Right ventricle myocardium inferior (tissue), 1 donor: ENCODE results near the gene BBC3. TPM values are rescaled to one million over a fixed set of nuclear protein-coding genes. Genes with fewer than 3 reads are reported as not detected.
A peak's percentile ranks its signal among the peaks of the same experiment; 100 is the strongest.
"Not testable (repeated sequence)": the region's sequence is repeated elsewhere in the genome, so short reads cannot be mapped to it uniquely, and the experiment has no call there.

Experiments used
- ATAC-seq: fragments of 200-7000 bp; cut with Tn5 transposase; one replicate; pipeline ENCODE4 v1.9.1; 2020; ENCODE audit warnings: mild to moderate bottlenecking, moderate library complexity
- DNase-seq: peaks from one replicate; pipeline ENCODE4 v3.0.0; 2021; ENCODE audit errors: missing footprints
- intact Hi-C: fragments of 100-400 bp; cut with DNase I; formaldehyde crosslinking; loops from one replicate; pipeline ENCODE4 v1.11.0; 2022
- long read RNA-seq: library from polyadenylated mRNA; unstranded; transcript quantifications from one replicate; pipeline ENCODE4 v2.0.0, GENCODE V29; 2021
- total RNA-seq: library from RNA; stranded (reverse); fragmentation: NEBNext Ultra II Directional; extraction: Animal tissue kit (Norgen Biotek cat#: 25700); gene quantifications from one replicate; pipeline ENCODE4 v1.2.1, GENCODE V29; 2021
- donor health status: DM: no; HTN: yes; CAD: no; lungs with severe emphysema.

The BBC3 gene, protein sequence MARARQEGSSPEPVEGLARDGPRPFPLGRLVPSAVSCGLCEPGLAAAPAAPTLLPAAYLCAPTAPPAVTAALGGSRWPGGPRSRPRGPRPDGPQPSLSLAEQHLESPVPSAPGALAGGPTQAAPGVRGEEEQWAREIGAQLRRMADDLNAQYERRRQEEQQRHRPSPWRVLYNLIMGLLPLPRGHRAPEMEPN
- total RNA-seq = 5.0 TPM
- long read RNA-seq, partial matches to known transcripts = 2 of 5 reads
- long read RNA-seq, other reads (novel, unspliced or antisense) = 2 of 5 reads

DNA sequence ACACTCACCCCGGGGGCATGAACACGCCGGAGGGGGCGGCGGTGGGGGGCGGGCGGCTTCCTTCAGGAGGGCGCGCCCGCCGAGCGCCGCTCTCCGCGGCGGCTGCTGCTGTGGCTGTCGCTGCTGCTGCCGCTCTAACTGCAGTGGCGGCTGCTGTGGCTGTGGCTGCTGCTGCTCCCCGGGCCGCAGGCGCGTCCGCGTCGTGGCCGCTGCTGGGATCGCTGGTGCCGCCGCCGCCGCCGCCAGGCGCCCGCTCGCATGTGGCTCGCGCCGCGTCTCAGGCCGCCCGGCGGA lies at the start of gene BBC3:
Gene BBC3, minus strand, starts transcription at position 279 of the 294 bp plus-strand sequence. CDS start 2,768 bp downstream, outside the sequence.
- DNase-seq = no peak
- intact Hi-C loops = no loop called here
- ATAC-seq = no peak

DNA sequence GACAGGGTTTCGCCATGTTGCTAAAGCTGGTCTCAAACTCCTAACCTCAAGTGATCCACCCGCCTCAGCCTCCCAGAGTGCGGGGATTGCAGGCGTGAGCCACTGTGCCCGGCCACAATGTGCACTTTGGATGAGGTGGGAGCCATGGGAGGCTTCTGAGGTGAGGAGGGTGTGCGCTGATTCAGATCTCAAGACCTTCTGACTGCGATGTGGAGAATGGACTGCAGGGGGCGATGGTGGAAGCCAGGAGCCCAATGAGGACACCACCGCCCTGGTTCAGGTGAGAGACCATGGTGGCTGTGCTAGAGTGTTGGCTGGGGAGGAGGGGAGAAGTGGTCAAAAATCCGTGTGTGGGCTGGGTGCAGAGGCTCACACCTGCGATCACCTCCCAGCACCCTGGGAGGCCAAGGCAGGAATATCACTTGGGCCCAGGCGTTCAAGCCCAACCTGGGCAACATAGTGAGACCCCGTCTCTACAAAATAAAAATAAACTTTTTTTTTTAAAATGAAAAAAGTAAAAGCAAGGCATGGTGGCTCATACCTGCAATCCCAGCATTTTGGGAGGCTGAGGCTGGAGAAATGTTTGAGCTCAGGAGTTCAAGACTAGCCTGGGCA lies 49.3 kb upstream of the BBC3 start:
- no peak for DNase-seq
- ATAC-seq = no peak
- intact Hi-C loops = no loop called here

DNA sequence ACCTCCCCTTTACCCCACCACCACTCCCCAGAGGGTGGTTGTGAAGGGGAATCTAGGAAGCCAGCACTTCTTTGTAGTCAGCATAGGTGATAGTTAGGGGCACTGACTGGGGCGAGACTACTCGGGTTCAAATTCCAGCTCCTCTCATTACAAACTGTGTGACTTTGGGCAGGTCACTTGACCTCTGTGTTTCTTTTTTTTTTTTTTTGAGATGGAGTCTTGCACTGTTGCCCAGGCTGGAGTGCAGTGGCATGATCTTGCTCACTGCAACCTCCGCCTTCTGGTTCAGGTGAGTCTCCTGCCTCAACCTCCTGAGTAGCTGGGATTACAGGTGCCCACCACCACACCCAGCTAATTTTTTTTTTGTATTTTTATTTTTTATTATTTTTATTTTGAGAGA lies 45.5 kb upstream of the BBC3 start:
- DNase-seq, ATAC-seq: not testable (repeated sequence)
- intact Hi-C loops = loop anchor here (10.0 kb wide), 1 partner anchor 428 kb away; no protein-coding TSS in a partner anchor

DNA sequence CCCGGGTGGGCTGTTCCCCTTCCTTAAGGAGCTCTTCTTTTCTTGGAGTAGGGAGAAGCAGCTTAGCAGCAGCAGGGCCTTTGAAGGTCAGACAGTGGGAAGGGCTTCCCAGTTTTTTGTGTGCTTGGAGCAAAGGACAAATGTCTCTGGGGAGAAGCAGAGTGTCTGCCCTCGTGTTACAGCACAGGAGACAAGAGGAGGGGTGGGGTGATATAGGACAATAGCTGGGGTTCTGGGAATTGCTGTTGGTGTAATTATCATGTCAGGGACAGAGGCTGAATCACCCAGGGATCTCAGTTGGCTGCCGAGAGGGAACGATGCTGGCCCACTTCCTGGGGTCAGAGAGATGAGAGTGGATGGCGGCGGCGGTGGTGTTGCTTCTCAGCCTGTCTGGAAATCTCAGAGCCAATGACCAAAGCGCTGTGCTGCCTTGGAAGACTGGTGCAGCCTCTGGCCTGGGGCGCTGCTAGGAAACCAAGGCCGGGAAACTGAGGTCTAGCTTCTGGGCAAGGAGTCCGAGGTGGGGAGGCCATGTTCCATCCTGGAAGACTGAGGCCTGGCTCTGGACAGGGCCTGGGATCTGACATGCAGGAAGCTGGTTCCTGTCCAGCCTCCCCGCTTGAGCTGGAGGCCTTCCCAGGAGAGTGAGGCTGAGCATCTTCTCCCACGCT lies 44.9 kb upstream of the BBC3 start:
- no peak for ATAC-seq
- intact Hi-C loops = loop anchor here (10.0 kb wide), 1 partner anchor 429 kb away; no protein-coding TSS in a partner anchor
- peak; percentile 78 for DNase-seq

DNA sequence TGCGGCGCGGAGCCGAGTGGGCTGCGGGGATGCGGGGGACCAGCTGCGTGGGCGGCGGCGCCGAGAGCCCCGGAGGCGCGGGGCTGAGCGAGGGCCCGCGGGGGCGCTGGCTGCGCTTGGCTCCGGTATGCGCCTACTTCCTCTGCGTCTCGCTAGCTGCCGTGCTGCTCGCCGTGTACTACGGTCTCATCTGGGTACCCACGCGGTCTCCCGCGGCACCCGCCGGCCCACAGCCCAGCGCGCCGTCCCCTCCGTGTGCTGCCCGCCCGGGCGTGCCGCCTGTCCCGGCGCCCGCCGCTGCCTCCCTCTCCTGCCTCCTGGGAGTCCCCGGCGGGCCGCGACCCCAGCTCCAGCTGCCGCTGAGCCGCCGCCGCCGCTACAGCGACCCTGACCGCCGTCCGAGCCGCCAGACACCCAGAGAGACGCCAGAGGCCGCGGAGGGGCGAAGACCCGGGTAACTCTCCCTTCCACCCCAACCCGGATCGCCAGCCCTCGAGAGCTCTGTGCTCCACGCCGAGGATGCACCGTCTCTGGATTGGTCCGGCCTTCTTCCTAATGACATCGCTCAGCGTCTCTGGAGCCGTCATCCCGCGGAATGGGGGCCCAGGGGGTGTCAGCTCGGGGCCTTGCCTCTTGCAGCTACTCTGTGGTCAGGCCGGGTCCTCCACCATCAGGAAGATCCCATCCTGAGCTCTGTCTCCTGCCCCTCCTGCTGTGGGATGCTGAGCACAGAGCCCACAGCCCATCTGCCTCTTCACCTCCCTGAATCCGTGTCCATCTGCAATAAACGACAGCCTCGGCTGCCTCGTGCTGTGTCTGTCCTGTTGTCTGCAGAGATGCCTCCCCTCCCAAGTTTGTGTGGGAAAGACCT lies 44.1 kb upstream of the BBC3 start:
- intact Hi-C loops = loop anchor here (1.0 to 10.0 kb wide), 2 partner anchors 18 to 430 kb away; no protein-coding TSS in a partner anchor
- no peak for ATAC-seq
- peak; percentile 72 for DNase-seq

DNA sequence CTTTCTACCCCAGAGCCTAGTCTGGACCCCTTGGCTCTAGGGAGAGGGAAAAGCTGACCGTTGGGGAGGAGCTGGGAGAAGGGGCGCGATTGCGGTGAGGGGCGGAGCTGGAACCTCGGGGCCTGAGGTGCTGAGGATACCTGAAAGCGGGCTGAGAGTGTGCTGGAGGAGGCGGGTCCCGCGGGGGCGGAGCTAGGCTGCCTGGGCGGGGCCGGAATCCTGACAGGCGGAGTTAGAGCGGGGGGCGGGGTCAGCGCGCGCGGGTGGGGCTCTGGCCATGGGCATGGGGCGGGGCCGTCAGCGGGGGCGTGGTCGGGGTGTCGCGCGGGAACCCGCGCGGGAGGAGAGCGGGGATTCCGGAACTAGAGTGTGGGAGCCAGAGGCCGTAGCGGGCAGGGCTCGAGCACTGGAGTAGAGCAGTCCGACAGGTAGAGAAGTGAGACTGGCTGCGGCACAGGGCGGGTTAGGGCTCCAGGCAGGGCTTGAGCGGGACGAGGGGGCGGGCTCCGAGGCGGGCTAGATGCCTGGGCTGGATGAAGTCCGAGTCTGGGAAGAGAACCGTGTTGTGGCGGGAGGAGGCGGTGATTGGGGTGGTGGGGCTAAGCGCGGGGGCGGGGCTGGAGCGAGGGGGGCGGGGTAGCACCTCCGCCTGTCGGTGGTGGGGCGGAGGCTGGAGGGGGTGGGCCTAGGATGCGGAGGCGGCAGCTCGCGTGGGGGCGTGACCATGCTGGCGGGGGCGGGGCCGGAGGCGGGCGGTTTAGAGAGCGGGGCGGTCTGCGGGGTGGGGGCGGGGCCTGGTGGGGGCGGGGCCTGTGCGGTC lies 43.3 kb upstream of the BBC3 start, which contains the start of gene INAFM1:
Gene INAFM1, plus strand, starts transcription at position 815 of the 820 bp plus-strand sequence. CDS start 35 bp downstream, outside the sequence.
- DNase-seq (peak; percentile 99), ATAC-seq (peak; percentile 89)
- intact Hi-C loops = loop anchor here (1.0 to 10.0 kb wide), 2 partner anchors 17 to 431 kb away; no protein-coding TSS in a partner anchor

DNA sequence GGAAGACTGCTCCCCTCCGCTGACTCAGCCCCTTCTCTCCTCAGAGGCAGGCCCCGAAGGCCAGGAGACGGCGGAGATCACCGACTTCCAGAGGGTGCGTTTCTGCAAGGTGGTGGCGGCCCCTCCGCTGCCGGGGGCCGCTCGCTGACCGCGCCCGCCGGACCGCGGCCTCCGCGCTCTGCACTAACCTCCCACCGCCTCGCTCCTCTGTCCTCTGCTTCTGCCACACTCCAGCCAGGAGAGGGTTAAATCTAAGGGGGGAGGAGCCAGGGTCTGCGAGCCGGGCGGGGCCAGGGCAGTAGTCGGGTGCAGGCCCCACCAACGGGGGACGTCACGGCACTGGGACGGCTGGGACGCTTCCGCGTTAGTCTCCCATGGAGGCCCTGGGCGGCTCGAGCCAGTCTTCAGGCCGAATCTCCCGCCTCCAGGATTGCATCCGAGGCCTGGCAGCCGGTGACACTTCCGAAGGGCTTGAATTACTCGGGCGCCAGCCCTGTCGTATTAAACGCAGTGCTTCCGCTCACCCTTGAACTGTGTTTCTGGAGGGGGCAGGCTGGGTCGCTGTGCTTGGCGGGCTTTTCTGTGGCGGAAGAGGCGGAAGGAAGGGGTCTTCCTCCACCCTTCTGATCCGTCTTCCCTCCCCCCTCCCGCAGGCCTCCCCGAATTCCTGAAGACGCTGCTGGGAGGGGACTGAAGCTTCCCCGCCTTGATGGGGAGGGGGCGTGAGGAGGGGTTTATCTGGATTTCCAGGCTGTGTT lies 42.5 kb upstream of the BBC3 start:
- peak; percentile 95 for DNase-seq
- intact Hi-C loops = loop anchor here (1.0 to 10.0 kb wide), 2 partner anchors 16 to 431 kb away; no protein-coding TSS in a partner anchor
- ATAC-seq = peak; percentile 82

DNA sequence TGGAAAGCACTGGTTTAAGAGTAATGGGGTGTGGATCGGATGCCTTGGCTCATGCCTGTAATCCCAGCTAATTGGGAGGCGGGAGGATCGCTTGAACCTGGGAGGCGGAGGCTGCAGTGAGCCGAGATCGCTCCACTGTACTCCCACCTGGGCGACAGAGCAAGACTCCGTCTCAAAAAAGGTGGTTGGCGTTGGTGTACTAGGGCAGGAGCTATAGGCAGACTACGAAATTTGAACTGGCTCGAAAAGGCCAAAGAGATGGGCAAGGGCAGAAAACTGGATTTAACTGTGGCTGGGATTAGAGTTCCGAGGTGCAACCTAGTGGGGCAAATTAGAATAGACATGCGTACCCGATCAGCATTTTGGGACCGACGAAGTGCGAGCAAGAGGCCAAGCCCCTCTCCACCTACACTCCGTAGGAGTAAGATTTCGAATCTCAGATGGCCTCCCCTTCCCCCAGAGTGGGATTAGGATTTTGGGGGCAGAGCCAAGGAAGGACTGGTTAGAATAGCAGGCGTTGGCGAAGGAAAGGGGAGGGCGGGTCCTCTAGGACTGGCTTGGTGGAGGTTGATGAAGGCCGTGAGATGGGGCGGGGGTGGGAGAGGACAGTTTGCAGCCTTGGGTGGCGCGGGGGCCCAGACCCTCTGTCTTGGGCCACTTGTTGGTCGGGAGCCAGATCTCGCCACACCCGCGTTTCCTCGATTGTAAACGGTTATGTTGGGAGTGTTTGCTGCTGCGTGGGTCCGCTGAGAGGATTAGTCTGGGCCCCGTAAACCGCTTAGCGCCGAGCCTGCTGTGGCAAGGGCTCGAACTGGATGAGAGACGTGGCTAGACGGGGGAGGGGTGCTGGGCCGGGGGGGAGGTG lies 41.7 kb upstream of the BBC3 start:
- DNase-seq = peak; percentile 75
- ATAC-seq = peak; percentile 0
- intact Hi-C loops = loop anchor here (10.0 kb wide), 1 partner anchor 432 kb away; no protein-coding TSS in a partner anchor

DNA sequence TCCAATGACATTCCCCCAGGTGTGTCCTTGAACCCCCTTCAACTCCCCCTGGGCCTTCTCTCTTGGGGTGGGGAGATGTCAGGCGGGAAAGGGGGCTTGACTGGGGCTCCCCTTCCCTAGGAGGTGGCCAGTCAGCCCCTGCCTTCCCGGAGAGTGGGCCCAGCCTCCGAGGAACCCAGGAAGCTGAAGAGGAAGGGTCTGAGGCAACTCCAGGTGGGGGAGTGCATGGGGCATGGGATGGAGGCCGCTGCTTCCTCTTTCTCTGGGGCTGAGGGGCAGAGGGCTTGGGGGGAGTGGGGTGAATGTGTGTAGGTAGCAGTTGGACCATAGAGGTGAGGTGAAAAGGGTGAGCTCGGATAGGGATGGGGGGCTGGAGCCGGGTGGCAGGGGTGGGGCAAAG lies 41.0 kb upstream of the BBC3 start:
- intact Hi-C loops = loop anchor here (10.0 kb wide), 1 partner anchor 433 kb away; no protein-coding TSS in a partner anchor
- no peak for DNase-seq
- no peak for ATAC-seq

DNA sequence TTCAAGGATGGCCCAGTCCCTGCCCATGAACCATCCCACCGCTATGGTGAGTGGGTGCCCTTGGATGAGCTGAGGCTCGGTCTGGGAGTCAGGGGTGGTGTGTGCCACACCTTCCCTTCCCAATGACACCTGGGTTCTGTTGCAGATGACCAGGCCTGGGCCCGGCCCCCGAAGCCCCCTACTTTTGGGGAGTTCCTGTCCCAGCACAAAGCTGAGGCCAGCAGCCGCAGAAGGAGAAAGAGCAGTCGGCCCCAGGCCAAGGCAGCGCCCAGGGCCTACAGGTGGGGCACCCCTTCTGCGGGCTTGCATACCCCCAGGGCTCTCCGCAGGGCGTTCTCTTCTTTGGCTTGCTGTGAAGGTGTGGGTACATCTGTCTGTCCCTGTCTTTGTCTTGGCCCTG lies 39.4 kb upstream of the BBC3 start:
- intact Hi-C loops = loop anchor here (10.0 kb wide), 1 partner anchor 434 kb away; no protein-coding TSS in a partner anchor
- ATAC-seq (no peak), DNase-seq (no peak)

DNA sequence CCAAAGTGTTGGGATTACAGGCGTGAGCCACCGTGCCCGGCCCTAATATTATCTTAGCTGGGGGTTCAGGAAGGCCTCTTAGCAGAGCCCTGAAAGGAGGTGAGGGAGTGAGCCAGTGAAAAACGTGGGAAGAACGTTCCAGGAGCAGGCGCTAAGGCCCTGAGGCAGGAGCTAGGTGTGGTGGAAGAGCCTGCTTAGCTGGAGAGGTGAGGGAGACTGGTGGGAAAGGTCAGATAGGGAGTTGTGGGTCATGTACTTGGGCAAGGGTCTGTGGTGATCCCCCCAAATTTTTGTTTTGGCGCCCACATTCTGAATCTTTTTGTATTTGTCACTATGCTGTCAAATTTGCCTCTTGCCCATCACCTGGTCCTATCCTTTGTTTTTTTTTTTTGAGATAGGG lies 38.6 kb upstream of the BBC3 start:
- intact Hi-C loops = no loop called here
- ATAC-seq (no peak), DNase-seq (no peak)

DNA sequence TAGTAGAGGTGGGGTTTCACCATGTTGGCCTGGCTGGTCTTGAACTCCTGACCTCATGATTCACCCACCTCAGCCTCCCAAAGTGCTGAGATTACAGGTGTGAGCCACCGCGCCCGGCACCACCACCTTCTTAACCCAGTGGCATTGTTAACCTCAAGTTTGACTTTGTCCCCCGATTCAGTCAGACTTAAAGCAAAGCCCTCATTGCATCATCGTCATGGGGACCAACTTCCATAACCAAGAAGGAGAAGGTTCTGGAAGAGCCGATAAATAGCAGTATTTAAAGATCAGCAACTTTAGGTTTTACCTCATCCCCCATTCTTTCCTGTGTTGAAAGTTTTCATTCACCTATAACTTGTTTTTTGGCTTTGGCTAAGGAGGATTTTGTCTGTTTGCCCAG lies 37.0 kb upstream of the BBC3 start:
- no peak for DNase-seq
- ATAC-seq = no peak

DNA sequence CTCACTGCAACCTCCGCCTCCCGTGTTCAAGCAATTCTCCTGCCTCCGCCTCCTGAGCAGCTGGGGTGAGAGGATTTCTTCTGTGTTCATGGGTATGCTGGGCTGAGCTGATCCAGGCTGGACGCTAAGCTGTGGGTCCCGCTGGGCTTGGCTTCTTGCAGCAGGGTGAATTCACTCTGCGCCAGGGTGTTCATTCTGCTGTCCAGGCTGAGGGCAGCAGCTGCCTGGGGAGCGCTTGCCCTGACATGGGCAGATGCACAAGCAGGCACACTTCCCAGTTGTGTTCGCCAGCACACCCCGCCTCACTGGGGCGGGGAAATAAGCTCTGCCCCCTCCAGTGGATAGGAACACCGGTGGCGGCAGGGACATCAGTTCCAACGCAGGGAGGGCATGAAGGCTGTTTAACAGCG lies 36.4 kb upstream of the BBC3 start:
- intact Hi-C loops = no loop called here
- ATAC-seq = no peak

More for the DNA sequence above, 37.0 kb upstream of the BBC3 start:
- intact Hi-C loops = no loop called here

DNA sequence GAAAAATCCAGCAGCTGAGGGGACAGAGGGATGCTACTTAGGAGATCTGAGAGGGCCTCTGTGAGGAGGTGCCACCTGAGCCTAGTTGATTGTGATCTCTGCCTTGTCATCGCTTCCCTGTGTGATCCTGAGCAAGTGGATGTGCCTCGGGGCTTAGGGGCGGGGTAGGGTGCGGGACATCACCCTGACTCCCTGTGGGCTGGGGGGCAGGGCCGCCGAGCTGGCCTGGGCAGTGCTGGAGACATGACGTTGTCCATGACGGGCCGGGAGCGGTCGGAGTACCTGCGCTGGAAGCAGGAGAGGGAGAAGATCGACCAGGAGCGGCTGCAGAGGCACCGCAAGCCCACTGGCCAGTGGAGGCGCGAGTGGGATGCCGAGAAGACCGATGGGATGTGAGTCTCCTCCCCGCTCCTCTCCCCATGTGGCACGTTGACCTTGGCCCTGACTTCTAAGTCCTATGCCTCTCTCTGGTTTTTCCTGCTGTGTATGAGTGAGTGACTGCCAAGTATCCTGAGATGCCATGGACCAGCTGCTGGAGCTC lies 35.5 kb upstream of the BBC3 start:
- intact Hi-C loops = no loop called here
- ATAC-seq (no peak), DNase-seq (no peak)

More for the DNA sequence above, 36.4 kb upstream of the BBC3 start:
- no peak for DNase-seq

DNA sequence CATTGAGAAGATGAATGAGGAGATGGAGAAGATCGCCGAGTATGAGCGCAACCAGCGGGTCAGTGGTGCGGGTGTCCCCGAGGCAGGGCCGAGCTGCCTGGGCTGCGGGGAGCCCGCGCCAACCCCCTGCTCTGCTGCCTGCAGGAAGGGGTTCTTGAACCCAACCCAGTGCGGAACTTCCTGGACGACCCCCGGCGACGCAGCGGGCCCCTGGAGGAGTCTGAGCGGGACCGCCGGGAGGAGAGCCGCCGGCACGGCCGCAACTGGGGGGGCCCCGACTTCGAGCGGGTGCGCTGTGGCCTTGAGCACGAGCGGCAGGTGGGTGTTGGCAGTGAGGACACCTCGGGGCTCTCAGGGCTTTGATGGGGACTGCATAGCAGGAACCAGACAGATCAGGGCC lies 33.6 kb upstream of the BBC3 start:
- ATAC-seq (no peak), DNase-seq (no peak)
- intact Hi-C loops = no loop called here
